ENCODE data around the gene HIVEP1. TPM values are rescaled to one million over a fixed set of nuclear protein-coding genes. Genes with fewer than 3 reads are reported as not detected.

Gene HIVEP1
- total RNA-seq, 1 donor from 2014 or later = 23.7 TPM

DNA sequence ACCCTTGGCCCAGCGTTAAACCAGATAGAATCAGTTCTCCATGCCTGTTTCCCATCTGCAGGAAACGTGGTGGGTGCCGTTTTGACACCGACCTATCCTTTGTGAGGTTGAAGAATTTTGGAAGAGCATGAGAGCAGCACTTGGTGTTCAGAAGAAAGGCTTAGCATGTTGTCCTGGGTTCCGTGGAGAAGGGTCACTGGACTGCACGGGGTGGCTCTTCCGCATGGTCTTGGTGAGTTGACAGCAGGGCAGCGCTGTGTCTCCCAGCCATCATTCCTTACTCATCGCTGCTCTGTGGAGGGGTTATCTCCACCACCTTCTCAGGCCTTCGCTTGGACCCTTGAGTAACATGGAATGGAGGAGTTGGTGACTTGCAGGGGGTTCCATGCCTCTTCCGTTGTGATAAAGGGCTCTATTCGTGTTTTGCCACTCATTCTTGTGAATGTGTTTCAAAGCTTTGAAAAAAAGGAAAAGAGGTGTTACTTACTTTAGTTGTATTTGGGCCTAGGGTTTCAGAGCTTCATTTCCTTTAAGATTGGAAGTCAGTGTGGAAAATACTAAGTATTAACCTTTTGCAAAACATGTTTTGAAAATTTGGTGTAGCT is 8.2 kb downstream of the HIVEP1 start:
- no peak for ATAC-seq

DNA sequence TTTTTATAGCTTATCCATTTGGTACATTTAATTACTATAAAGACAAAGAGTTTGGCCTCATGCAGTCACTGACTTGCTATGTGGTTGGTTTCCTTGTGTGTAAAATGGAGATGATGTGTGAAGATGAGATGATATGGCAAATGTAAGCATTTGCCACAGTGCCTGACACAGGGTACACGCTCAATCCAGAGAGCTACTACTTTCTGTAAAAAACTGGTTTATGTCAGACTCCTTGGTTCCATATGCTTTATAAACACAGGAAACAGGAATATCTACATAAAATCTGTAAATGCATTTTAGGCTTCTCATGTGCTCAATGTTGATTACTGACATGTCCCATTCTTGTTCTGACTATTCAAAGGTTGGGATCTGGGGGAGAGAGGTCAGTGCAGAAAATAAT is 10.4 kb downstream of the HIVEP1 start:
- ATAC-seq = no peak

DNA sequence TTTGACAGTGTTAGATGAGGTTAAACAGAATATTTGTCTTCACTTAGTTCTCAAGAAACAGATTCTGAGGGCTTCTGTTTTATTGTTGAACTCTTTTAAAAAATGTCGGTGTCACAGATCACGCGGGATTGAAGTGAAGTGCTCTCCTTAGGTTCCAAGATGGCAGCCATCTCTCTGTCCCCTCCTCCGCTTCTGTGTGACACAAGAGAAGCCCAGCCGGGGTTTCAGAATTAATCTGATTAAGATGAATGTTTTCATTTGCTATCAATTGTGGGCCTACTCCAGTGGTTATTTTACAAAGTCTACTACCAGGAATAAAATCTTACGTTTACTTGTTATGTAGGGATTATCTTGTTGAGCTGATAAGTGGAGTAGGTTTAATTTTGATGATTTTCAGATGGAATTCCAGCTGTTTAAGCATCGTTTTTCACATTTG is 10.9 kb downstream of the HIVEP1 start:
- no peak for ATAC-seq

DNA sequence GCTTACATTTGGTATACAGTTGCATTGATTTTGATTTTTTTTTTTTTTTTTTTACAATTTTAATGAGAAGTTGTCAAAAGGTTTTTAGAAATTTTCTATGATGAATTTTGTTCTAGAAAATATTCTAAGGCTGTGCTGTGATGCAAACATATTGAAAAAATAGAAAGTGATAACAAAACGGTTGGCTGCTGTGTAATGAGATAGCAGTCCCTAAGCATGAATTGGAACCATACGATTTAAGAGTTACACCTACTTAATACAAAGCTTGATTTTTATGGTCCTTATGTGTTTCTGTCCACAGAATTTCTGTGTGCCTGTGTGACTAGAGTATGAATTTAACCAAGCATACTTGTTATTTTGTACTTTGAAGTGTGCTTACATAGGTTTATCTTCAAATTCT is 12.1 kb downstream of the HIVEP1 start:
- no peak for ATAC-seq

DNA sequence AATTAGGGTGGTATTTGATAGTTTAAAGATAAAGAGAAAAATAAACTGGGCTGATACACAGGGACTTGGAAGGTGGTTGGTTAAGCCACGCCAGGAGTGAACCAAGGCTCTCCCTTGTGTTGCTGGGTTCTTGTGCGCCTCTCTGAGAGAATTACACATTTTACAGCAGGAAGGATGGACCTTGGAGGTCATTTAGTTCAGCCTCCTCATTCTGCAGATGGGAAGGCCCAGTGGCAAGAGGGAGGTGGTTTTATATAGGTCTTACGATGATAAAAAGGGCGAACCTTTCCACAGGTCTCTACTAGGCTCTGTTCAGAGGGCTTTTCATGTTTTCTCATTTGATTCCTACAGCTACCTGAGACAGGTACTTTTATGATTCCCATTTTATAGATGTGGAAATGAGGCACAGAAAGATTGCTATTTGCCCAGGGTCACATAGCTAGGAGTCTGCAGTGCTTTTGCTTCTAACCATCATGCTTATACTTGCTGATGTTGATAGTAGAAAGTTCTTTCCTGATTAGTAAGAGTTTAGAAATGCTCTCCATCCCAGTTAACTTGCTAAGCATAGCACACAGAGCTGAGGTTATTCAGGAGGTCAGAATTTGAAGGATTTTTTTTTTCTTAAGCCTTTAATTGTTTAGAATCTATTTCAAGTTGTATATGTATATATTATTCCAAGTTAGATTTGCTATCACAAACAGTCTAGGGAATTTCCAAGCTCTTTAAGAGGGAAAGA is 12.8 kb downstream of the HIVEP1 start:
- ATAC-seq = no peak

DNA sequence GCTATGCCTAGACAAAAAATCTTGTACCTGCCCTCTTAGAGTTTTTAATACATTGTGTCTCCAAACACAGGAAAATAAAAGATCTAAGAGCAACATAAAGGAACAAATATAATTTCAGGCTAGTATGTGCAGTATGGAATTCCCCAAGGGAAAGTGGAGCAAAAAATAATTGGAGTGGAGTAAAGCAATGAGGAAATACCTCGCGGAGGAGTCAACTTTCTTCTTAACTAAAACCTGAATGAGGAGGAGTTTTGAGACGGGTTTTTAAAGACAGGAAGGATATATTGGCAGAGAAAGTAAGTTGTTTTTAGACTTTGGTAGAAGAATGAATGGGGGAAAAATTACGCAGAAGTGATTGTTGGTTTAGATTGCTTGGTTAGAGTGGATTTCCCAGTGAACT is 14.0 kb downstream of the HIVEP1 start:
- ATAC-seq = no peak

DNA sequence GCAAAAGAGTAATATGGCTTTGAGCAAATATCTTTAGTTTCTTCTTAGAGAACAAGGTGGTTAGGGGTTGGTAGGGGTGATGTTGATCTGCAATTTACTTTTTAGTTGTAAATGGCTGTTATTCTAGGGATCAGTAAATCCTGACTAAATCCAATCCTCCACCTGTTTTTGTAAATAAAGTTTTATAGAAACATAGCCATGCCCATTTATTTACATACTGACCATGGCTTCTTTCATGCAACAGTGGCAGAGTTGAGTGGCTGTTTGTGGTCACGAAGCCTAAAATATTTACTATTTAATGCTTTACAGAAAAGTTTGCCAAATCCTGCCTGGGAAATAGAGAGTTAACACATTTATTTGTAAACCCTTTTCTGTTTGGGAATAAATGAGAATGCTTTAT is 14.7 kb downstream of the HIVEP1 start:
- no peak for ATAC-seq

DNA sequence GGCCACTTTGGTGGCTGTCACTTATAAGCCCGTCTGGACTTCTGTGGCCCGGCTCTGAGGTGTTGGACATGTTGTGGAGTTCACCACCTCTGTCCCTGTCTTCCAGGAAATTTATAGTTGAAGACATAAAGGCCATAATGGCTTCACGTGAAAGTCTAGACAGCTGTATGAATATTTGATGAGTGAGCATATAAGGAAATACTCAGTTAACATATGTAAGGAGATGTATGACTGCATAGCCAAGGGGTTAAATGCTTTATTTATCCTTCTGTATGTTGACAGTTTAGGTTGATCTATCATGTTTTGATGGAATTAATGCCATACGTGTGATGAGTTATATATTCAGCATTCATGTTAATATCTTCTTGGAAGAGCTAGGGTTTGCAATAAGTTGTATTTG is 16.1 kb downstream of the HIVEP1 start:
- peak; percentile 13 for ATAC-seq

DNA sequence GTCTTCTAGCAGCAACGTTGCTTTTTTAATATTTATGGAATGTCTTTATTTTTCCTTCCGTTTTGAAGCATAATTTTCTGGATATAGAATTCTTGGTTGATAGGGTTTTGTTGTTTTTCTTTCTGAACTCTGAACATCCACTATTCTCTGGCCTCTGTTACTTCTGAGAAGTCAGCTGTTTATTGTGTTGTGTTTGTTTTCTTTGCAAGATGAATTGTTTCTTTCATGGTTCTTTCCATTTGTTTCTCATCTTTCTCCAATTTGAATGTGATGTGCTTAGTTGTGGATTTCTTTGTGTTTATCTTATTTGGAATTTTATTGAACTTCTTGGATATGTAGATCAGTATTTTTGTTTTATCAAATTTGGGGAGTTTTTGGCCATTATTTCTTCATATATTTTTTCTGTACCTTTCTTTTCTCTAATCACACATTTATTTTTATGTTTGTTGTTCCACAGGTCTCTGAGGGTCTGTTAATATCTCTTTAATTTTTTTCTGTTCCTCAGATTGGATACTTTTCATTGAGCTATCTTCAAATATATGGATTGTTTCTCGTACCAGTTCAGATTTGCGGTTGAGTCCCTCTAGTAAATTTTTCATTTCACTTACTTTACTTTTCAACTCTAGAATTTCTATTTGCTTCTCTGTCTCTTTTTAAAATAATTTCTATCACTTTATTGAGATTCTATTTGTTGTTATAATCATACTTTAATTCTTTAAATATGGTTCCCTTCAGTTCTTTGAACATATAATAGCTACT is 18.0 kb downstream of the HIVEP1 start:
- ATAC-seq = no peak

DNA sequence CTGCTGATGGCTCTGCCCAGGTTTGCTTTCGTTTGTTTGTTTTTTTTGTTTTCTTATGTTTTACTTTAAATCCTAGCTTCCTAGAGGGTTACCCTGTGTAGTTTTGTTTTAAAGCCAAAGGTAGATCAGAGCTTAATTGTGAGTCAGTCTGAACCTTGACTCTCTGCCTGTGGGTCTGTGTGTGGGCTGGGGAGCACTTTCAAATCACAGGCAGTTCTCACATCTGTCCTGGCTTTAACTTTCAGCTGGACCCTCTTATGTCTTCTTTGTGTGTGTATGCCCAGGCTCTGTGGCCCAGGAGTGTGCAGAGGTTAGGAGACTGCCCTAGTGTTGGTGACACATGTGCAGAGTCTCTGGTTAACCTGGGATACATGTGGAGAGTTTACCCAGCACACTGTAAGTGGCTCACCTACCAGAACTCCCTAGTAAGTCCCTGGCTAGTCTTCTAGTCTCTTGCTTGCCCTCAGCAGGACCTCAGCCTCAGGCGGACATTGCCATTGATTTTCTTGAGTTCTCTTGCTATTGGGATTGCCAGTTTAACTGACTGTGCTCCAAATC is 19.0 kb downstream of the HIVEP1 start:
- peak; percentile 36 for ATAC-seq

DNA sequence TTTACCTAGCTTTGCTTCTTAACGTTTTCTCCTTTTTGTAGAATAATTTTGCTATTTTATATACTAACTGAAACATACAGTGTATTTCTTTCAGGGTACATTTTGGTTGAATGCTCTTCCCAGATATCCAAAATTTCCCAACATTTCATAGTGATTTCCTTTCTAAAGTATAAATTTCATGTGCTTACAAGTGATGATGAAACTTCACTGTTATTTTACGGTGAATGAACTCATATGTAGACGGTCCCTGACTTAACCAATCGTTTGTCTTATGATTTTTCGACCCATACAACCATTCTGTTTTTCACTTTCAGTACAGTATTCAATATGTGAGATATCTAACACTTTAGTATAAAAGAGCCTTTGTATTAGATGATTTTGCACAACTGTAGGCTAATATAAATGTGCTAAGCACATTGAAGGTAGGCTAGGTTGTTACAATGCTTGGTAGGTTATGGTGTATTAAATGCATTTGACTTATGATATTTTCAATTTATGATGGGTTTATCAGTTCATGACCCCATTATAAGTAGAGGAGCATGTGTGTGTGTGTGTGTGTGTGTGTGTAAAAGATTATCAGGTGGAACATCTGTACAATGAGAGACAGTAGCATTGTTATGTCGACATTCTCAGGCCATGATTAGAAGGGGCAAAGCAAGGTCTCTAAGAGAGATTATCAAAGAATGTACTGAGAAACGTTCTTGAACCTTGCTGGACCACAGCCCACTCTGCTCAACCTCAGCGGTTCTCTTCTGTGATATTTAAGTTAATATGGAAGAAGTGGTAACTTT is 20.9 kb downstream of the HIVEP1 start:
- ATAC-seq = no peak

DNA sequence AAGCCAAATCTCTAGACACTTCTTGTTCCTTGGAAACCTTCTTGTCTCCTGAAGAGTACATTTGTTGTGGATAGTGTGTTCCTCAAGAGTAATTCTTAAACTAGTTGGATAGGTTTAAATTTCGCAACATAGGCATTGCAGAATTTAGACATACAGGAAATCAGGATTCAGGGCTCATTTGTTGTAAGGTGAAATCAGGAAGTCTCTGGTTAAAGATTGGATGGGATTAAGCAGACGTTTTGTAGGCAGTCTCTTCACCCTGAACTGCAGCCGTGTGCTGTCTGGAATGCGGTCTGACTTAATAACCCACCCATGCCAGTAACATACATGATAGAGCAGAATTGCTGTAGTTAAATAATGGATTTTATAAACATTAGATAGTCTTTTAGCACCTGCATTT is 21.7 kb downstream of the HIVEP1 start:
- peak; percentile 93 for ATAC-seq

DNA sequence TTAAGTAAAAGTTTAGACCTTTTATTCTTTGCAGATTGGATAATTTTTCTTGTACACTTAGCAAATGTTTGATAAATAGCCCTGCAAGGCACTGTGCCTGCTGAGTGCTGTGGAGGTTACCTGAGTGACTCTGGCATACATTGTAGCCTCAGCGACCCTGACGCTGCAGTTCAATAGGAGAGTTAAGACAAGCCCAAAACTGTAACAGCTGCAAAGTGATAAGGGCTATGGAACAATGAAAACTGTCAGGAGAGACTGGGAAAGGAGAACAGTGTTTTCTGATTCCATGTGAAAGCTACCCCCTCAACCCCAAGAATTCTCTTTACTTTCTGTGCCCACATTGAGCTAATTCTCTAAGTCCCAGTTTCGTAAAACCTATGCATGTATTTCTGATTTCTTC is 22.2 kb downstream of the HIVEP1 start:
- ATAC-seq = no peak

DNA sequence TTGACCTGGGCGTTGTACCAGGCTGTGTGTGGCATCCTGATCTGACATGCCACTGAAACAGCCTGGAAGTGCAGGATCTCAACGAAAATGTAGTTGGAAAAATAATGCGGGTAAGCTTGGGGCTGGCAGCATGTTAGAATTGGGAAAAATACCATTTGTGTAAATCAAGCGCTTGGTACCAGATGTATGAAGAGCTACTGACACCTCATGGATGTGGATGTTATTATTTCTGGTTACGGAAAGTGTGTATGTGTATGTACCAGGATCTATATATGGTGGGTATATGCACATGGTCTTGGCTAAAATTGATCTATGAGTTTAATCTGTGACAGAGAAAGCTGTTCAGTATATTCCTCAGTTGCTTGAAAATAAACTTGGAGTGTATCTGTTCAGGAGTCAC is 22.7 kb downstream of the HIVEP1 start:
- ATAC-seq = peak; percentile 26

DNA sequence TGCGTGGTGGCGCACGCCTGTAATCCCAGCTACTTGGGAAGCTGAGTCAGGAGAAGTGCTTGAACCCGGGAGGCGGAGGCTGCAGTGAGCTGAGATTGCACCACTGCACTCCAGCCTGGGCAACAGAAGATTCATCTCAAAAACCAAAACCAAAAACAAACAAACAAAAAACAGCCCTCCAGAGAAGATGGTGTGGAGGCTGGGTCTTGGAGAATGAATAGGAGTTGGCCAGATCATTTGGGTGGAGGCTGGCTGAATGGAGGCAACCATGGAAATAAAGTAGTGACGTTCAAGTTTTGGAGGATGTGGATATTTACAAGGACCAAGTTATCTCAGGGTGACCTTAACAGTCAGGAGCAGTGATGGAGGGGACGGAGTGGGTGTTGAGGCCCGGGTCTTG is 24.7 kb downstream of the HIVEP1 start:
- ATAC-seq = no peak

DNA sequence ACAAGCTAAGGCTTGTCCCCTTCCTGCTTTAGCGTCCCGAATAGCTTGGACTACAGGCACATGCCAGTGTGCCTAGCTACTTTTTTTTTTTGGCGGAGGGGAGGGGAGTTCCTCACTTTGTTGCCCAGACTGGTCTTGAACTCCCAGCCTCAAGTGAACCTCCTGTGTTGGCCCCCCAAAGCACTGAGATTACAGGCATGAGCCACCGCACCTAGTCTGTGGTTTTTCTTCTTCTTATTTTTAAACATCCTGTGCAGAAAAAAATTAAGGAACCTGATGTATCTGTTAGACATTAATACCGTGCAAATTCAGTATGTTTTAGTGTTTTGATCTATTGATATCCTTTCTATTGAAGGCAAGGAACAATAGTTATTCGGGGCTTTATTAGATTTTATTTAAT is 25.7 kb downstream of the HIVEP1 start:
- ATAC-seq = no peak

DNA sequence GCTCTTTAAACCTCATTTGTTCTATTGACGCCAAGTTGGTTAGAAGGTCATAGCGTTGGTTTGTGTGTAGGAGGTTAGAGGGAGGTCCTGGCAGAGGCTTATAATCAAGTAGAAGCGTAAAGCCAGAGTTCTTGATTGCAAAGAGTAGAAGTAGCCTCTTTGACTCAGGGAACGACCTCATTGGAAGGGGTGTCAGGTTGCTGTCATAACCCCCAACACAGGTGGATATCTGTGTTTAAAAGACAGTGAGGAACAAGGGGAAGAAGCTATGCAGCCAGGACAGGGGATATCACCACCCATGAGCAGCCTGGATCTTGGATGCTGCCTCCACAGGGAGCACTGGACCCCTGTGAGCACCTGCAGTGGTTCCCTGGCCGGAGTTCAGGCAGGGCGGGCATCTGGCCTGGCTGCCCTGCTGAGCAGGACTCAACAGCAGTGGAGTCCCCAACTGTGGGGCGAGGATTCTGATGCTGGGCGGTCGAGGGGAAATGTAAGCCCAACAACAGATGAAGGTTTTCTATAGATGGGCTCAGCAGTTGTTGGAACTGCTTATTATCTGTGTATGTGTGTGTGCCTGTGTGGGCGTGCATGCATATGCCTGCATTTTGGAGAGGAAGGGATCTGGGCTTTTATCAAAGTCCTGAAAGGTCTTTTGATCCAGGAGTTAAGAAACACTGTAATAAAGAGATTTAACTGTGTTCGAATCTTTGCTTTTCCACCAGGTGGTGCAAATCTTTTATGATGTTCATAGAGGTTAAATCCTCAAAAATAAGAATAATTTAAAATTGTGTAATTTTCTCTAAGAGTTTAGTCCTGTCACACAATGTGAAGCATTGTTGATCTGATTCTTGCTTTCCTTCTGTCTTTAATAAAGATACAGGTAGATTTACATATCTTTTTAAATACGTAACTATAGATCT is 27.7 kb downstream of the HIVEP1 start:
- ATAC-seq = no peak

DNA sequence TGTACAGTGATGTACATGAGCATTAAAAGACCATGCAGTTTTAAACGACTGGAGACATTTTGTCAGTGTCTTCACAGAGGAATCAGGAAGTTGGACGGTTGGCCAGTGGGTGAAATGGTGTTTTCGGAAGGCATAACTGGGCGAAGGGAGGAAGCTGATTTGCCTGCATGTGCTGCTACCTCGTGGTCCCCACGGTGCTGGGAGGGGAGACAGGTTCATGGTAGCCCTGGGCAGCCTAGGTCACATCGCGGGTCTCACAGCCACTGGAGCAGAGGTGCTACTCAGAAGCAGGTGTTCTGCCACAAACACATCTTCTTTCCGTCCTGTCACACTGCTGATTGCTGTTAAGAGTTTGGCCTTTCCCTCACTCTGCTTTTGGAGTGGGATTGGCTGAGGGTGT is 35.2 kb downstream of the HIVEP1 start:
- peak; percentile 24 for ATAC-seq

DNA sequence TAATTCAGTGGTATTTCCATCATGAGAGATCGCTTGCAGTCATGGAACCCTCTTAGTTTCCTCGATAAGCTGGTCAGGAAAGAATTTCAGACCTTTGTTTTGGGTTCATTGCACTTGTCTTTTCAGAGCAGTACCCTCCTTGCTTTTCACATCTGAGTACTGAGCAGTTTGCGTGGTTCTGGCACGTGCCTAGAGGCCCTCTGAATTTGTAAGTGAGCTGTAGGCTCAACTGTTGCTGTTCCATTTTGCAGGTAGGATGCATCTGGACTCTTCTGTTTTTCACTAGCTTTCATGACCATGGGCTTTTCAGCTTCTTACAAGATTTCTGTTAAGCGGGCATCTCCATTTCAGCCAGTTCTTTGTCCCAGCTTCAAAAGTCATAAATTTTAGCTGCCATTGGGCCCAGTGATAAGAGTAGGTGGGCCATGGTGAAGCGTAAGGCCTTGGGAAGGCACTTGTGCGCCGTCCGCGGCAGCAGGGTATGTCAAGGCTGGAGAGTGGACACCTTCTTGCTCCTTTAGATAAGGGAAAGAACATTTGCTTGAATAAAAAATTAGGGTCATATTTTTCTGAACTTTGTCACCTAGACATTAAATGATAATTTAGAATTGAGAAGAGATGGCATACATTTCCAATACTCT is 35.8 kb downstream of the HIVEP1 start:
- ATAC-seq = no peak

DNA sequence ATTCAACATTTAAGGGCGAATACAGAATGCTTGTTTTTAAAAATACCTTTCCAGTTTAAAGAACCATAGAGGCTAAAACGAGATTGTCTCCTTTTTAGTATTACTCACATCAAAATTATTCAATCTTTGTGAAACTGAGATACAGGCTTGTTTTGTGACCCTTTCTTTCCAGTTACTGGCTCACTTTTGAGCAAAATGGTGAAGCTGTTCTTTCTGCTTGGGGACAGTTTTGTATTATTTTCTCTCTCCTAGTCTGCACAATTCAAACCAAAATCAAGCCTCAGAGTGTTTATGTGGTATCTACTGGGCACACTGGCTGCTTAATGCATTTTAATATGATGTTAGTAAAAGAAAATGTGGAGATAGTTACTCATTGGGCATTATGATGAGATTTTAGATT is 36.5 kb downstream of the HIVEP1 start:
- no peak for ATAC-seq

DNA sequence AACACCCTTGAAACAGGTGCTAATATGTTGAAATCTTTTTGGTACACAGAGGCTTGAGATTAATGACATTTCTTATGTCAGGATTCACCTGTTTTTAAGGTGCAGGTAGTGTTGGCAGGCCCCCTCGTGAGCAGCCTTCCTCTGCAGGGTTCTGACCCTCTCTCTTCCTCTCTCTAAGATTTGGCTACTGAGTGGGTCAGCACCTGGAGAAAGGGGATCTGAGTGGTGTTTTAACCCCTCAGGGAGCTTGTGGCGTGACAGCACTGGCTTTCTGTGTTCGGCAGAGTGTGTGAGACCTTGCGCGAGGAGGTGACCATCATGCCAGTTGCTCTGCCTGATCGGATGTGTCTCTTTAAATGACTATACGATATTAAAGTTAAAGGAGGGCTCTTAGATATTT is 37.1 kb downstream of the HIVEP1 start:
- no peak for ATAC-seq
